ENCODE results near the gene GATA3. TPM values are rescaled to one million over a fixed set of nuclear protein-coding genes. Genes with fewer than 3 reads are reported as not detected.
A peak's percentile ranks its signal among the peaks of the same experiment; 100 is the strongest.
"Not testable (repeated sequence)": the region's sequence is repeated elsewhere in the genome, so short reads cannot be mapped to it uniquely, and the experiment has no call there.

Gene GATA3
- polyA plus RNA-seq (2012; ENCODE audit: insufficient read depth, insufficient read length) = 30.5 TPM

- peak within 1 kb of the TSS; percentile 80 for H3K4me3 ChIP-seq (ENCODE audit: low read length)
- DNase-seq (ENCODE audit: low read depth, low spot score) = peak; percentile 91
These were observed at the start of gene GATA3 for GRCh38 chr10:8054494-8055407. Gene GATA3 (plus strand): TSS chr10:8054688. CDS start chr10:8055656, 968 bp downstream.

GRCh38 chr10:8006274-8006999, 48.1 kb upstream of the GATA3 start:
- H3K4me3 ChIP-seq (ENCODE audit: low read length) = no peak overlapping the region
- DNase-seq (ENCODE audit: low read depth, low spot score) = no peak

- DNase-seq (ENCODE audit: low read depth, low spot score) = no peak
- H3K4me3 ChIP-seq (ENCODE audit: low read length) = no peak overlapping the region
These were observed 45.5 kb upstream of the GATA3 start for GRCh38 chr10:8009031-8009430.

DNA sequence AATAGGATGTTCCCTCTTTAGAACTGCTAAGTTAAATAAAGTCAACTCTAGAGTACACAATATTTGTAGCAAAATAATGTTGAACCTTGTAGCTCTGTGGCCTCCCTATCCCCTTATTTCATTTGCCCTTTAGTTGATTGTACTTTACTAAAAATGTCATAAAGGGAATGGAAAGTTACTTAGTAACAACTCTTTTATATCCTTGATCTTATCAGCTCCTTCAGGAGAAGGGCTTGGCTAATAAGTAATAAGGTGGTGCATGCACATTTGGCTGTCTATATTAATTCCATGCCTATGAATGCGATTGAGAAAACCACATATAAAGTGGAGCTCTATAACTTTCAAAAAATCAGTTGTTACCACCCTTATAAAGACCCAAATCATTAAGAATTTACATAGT, 41.5 kb upstream of the GATA3 start:
- no peak overlapping the region for H3K4me3 ChIP-seq (ENCODE audit: low read length)
- DNase-seq (ENCODE audit: low read depth, low spot score) = no peak

DNA sequence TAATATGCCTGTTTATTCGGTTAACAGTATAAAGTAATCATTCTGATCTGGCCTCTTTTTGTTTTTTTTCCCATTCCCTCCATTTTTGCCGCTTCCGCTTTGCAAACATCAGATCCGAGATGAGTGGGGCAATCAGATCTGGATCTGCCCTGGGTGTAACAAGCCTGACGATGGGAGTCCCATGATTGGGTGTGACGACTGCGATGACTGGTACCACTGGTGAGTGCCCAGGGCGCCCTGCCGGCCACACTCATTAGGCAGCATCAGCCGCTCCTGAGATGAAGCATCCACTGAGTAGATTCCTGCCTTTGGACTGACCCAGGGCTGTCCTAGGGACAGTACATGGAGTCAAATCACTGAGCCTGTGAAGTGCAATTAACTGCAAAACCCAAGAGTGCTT, 40.9 kb upstream of the GATA3 start:
- DNase-seq (ENCODE audit: low read depth, low spot score) = no peak

GRCh38 chr10:8014649-8015048, 39.8 kb upstream of the GATA3 start:
- no peak overlapping the region for H3K4me3 ChIP-seq (ENCODE audit: low read length)
- DNase-seq (ENCODE audit: low read depth, low spot score) = no peak

More for the DNA sequence above, 40.9 kb upstream of the GATA3 start:
- H3K4me3 ChIP-seq (ENCODE audit: low read length) = no peak overlapping the region

- no peak overlapping the region for H3K4me3 ChIP-seq (ENCODE audit: low read length)
- no peak for DNase-seq (ENCODE audit: low read depth, low spot score)
These were observed 37.2 kb upstream of the GATA3 start for GRCh38 chr10:8017277-8017676.

DNA sequence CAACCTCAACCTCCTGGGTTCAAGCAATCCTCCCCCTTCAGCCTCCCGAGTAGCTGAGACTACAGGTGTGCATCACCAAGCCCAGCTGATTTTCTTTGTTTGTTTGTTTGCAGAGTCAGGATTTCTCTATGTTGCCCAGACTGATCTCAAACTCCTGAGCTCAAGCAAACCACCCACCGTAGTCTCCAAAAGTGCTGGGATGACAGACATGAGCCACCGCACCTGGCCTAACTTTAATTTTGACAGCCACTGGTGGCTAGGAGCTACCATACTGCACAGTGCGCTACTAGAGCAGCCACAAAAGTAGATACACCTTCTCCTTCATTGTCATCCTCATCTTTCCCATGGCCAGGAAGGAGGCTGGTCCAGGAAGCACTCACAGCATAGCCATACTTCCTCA, 31.2 kb upstream of the GATA3 start:
- H3K4me3 ChIP-seq (ENCODE audit: low read length) = no peak overlapping the region
- no peak for DNase-seq (ENCODE audit: low read depth, low spot score)

DNA sequence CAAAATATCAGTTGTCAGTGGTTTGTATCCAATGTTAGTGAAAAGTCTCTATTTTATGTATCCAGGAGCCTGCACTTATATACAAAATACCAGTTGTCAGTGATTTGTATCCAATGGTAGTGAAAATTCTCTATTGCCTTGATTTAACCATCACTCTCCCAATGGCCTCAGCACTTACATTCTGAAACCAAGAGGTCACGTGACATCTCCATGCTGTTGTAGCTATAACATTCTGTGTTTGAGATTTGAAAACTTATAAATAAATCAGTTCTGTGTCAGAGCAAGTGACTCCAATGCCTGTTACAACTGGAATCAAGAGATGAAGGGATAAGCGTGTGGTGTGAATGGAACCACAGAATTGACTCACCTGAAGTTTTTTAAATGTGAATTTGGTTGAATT, 30.6 kb upstream of the GATA3 start:
- no peak overlapping the region for H3K4me3 ChIP-seq (ENCODE audit: low read length)
- no peak for DNase-seq (ENCODE audit: low read depth, low spot score)

DNA sequence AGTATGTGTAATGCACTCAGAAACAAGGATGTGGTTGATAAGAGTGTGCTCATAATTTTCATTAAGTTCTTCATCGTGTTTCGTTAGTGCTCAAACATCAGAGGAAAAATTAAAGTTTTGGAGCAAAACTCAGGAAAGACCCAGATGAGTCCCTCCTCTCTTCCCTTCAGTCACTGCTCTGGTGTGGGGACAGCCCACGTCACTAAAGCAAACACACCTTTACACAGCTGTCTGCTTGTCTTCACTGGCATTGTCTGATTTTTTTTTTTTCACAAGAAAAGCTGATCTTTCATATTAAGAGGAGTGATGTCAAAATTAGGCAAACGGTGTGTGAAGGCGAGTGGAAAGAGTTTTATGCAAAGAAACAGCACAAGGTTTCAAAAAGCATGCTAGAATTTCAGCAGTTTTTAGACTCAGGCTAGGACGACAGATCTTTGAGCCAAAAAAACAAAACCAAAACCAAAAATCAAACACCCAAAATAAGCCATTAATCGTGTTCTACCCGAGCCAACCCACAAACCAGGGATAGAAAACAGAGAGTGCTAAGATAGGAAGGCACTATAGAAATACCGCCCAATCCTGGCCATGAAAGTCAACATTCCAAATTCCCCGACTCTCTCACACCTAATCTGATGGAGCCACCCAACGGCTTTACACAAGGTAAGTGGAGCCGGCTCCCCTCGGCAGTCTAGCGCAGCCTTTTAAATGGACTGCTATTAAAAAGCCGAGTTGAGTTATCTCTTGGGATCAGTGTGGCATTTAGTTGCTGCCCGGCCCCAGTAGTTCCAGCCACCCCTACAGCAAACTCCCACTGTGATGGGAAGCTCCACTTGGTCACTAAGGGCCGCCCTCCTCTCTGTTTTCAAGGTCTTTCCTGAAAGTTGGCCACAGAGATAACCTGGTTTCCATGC, 27.9 kb upstream of the GATA3 start:
- no peak for DNase-seq (ENCODE audit: low read depth, low spot score)
- no peak overlapping the region for H3K4me3 ChIP-seq (ENCODE audit: low read length)

DNA sequence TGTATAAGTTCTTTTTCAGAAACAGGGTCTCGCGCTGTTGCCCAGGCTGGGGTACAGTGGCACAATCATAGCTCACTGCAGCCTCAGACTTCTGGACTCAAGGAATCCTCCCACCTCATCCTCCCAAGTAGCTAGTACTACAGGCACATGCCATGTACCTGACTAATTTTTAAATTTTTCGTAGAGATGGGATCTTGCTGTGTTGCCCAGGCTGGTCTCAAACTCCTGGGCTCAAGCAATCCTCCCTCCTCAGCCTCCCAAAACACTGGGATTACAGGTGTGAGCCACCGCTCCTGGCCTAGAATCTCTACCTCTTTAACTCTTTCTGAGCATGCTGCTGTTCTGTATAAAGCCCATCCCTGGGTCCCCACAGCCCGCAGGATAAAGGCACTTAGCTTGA, 23.3 kb upstream of the GATA3 start:
- DNase-seq (ENCODE audit: low read depth, low spot score); H3K4me3 ChIP-seq (ENCODE audit: low read length): not testable (repeated sequence)

DNA sequence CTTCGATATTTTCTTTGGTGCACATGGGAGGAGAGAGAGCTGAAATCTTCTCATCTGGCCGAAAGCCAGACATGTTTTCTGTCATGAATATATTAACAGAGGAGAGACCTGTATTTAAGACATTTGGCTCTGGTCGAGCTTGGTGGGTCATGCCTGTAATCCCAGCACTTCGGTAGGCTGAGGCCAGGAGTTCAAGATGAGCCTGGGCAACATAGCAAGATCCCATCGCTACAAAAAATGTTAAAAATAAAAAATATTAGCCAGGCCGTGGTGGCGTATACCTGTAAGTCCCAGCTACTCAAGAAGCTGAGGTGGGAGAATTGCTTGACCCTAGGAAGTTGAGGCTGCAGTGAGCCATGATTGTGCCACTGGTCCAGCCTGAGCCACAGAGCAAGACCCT, 21.9 kb upstream of the GATA3 start:
- H3K4me3 ChIP-seq (ENCODE audit: low read length) = no peak overlapping the region
- no peak for DNase-seq (ENCODE audit: low read depth, low spot score)

DNA sequence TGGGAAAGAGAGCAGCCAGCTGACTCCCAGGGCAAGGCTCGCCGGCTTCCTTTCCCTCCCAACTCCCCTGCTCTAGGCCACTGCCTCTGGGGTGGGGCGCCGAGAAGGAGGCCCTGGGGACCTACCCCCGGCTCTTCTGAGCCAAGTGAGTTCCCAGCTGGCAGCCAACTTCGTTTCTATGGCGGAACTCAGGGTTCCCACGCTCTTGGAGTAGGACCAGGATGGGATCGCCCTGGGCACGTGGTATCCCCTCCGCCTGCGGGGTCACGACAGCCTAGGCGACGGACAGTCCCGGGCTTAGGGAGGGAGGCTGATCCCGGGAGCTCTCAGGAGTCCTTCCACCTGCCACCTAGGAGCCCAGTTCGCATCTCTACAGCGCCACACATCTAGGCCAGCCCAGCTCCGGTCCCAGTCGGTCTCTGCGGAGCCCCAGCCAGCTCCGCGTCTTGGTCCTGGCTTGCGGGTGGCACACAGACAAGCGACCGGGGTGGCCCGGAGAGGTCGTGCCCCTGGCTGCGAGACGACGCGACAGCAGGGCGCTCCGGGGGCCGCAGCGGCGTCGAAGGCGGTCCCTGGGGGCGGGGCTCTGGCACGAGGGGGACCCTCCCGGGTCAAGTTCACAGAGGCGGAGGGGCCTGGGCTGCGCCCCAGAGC, 20.5 kb upstream of the GATA3 start:
- DNase-seq (ENCODE audit: low read depth, low spot score) = no peak
- no peak overlapping the region for H3K4me3 ChIP-seq (ENCODE audit: low read length)

DNA sequence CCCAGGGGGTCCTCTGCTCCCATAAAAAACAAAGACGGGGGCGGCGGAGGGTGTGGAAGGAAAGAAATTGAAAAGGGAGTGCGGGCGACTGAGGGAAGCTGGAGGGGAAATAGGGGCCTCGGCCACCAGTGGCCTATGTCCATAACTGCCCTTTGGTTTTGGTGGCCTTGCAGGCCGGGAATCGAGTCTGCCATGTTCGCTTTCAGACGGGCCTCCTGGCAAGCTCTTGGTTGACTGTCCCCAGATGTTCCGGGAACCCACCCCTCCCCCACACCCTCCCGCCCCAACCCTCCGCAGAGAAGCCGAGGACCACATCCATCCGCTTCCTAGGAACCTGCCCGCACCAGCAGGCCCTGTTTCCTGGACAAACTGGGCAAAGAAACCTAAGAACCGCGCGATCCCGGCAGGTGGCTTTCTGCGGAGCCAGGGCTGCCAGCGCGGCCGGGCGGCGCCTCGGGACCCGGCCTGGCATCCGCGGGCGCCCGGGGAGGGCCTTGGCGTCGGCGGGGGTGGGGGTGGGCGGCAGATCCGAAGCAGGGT, 20.0 kb upstream of the GATA3 start:
- DNase-seq (ENCODE audit: low read depth, low spot score) = no peak
- no peak overlapping the region for H3K4me3 ChIP-seq (ENCODE audit: low read length)

DNA sequence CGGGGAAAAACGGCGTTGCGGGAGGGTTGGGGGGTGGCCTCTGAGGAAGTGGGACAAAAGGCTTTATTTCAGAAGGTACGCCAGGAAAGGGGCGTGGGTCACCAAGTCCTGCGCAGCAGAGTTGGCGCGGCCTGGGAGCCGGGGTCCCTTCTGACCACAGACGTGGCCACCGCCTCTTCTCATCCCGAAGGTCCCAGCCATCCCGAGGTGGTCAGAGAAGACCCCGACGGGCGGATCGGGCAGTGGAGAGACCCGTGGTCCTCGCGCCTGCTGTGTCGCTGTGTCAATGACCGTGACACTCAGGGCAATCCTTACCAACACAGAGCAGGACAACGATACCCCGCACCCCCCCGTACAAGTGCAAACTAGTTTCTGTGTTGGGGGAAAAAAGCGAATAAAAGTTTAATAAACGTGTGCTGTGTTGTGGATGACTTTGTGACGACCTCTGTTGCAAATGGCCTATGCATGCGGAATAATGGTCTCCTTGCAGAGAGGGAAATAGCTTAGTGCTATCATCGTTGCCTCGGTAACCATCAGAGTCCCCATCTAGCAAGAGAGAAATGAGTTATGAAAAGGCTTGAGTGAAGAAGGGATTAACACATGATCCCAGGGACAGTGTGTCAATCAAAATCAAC, 19.4 kb upstream of the GATA3 start:
- no peak overlapping the region for H3K4me3 ChIP-seq (ENCODE audit: low read length)
- DNase-seq (ENCODE audit: low read depth, low spot score) = no peak

DNA sequence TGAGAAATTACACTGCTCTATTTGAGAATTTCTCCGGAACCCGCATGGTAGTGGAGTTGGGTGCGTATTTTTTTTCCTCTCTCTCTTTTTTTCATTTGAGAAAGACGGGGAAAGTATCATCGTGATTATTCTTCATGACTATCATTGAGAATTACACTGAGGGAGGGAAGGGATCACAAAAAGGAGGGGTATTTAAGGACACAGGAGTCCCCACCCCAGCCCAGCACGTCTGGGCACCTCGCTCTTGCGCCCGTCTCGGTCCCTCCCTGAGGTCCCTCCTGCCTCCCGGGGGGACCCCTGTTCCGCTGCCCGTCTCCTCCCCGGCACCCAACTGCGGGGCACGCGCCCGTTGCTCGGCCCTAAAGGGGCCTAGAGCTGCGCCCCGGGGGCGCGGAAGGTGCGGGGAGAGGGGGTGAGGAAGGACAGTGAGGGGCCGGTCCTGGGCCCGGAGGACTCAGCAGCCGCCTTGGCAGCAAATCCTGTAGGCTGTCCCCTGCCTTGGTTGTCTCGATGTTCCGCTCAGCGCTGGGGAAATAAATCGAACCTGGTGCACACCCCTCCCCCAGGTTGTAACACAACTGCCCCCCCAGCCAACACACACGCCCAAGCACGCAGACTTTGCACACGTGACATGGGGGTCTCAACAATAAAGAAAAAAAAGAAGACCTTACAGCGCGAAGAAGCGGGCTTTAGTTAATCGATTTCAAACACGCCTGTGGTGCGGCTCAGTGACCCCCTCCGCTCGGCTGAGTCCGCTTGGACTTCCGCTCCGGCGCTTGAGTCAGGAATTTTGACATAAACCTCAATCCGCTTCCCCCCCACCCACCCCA, 18.6 kb upstream of the GATA3 start:
- DNase-seq (ENCODE audit: low read depth, low spot score) = no peak
- H3K4me3 ChIP-seq (ENCODE audit: low read length) = no peak overlapping the region

DNA sequence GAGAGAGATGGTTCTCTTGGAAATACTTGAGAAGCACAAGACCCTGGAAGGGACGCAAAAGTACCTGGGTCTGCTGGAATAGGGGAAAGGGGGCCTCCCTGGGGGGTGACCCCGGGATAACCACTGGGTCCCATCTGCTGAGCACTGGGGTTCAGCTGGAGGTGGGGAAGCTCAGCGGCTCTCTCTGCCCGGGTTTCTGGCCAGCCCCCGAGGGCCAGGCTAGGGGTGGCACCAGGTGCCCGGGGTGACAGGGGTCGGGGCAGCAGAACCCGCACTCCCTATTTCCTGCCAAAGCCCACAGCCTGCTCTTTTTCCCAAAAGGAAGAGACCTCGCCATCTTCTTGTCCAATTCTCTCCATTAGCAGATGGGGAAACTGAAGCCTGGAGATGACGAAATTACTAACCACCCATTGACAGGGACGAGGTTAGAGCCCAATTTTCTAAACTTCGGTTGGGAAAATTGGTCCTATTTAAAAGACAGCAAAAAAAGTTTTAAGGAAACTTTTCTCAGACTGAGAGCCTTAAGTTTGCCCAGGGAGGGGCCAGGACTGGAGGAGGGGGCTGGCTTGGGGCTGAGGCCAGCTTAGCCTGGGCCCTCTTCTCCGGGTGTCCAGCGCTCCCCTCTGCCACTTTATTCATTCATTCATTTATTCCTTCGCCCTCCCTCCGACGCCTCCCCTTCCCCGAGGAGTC, 17.8 kb upstream of the GATA3 start:
- DNase-seq (ENCODE audit: low read depth, low spot score) = no peak
- no peak overlapping the region for H3K4me3 ChIP-seq (ENCODE audit: low read length)
